ENCODE measurements around the gene FAM234A.
"Not testable (repeated sequence)": the region's sequence is repeated elsewhere in the genome, so short reads cannot be mapped to it uniquely, and the experiment has no call there.

The FAM234A gene

DNA sequence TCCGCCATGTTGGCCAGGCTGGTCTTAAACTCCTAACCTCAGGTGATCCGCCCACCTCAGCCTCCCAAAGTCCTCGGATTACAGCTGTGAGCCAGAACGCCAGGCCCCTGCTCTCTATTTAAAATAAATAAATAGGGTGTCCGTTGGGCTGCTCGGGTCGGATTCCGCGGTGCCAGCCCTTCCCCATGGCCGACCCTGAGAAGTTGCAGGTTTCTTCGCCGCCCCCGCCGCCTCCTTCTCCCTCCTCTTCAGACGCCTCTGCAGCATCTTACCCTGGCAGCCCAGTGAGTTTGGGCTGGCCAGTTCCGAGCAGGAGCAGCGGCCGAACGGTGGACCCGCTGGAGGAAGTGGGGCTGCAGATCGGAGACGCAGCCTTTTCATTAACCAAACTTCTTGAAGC lies 3.7 kb upstream of the FAM234A start:
- no peak for DNase-seq (ENCODE audit: low read depth in 2 of 2)

DNA sequence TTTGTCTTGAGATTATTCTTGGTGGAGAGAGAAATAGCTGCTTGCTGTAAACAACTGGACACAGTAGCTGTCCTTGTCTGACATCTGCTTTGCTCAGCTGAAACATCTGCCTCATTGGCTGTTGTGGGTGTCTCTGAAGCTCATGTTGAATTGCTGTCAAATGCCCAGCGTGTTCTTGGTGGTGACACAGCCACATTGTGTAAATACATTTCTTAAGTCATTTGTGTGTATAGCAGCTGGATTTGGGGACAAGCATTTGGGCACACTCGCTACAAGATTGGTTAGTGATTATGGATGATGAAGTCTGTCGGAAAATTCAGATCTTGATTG lies 5.3 kb downstream of the FAM234A start:
- DNase-seq (ENCODE audit: low read depth in 2 of 2): no peak

DNA sequence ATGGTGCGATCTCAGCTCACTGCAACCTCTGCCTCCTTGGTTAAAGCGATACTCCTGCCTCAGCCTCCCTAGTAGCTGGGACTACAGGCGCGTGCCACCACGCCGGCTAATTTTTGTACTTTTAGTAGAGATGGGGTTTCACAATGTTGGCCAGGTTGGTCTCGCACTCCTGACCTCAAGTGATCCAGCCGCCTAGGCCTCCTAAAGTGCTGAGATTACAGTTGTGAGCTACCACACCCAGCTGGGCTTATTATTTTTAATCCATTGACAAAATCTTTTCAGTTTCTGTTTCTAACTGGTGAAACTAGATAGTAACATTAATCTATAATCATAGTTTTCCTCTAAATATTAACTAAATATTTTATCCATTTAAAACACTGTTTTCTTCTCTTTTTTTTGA lies 5.9 kb downstream of the FAM234A start:
- DNase-seq (ENCODE audit: low read depth in 2 of 2): no peak

DNA sequence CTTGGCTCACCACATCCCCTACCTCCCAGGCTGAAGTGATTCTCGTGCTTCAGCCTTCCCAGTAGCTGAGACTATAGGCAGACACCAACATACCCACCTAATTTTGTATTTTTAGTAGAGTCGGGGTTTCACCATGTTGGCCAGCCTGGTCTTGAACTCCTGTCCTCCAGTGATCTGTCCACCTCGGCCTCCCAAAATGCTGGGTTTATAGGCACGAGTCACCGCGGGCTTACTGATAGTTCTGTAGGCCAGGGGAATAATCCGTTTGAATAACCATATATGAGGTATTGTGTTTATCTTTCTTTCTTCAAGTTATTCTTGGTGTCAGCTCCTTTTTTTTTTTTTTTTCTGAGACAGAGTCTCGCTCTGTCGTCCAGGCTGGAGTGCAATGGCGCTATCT lies 7.7 kb downstream of the FAM234A start:
- no peak for DNase-seq (ENCODE audit: low read depth in 2 of 2)

DNA sequence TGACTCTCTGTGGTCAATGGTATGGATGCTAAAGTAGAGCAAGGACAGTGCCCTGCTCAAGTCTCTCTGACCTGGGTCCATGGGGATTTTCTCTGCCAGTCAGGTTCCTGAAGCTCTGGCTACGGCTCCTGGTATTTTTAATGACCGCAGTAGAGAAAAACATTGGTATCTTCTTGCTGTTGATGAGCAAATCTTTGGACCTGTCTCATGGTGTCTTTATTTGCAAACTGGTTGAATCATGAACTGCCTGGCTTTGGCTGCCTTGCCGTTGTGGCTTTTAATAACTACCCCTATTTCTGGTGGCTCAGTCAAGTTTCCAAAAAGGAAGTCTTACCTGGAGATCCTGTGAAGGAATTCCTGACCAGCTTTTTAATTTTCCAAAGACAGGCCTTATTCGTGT lies 8.7 kb downstream of the FAM234A start:
- no peak for DNase-seq (ENCODE audit: low read depth in 2 of 2)

DNA sequence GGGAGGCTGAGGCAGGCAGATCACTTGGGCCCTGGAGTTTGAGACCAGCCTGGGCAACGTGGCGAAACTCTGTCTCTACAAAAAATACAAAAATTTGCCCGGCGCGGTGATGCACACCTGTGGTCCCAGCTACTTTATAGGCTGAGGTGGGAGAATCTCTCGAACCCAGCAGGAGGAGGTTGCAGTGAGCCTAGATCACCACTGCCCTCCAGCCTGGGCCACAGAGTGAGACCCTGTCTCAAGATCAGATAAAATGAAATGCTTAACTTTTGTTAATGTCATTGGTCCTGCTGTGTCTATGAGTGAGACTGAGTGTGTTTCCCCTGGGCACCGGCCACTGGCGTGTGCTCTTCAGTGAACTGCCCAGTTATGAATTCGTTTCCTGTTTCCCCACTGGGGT lies 10.5 kb downstream of the FAM234A start:
- no peak for DNase-seq (ENCODE audit: low read depth in 2 of 2)

DNA sequence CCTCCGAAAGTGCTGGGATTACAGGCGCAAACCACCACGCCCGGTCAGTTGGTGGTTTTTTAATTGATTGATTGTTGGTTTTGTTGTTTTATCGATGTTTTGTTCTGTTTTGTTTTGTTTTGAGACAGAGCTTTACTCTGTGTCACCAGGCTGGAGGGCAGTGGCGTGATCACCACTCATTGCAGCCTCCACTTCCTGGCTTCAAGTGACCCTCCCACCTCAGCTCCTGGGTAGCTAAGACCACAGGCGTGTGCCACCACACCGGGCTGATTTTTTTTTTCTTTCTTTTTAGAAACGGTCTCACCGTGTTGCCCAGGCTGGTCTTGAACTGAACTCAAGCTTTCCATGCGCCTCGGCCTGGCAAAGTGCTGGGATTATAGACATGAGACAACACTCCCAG lies 12.4 kb downstream of the FAM234A start:
- no peak for DNase-seq (ENCODE audit: low read depth in 2 of 2)

DNA sequence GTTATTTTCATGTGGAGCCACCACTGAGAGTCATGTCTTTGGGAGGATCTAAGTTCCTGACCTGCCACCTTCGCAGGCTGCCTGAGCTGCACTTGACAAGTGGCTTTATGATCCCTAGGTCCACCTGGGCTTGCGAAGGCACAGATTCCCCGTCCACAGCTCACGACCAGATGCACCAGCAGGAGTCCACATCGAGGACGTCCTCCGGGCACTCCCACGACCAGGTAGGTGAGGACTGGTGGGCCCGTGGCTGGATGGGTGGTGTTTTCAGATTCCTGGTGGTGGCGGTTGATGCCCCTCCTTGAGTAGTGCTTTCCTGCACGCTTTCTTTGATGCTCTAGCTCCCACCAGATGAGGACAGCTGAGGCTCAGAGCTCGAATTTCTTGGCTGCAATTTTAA lies 14.8 kb downstream of the FAM234A start:
- no peak for DNase-seq (ENCODE audit: low read depth in 2 of 2)

DNA sequence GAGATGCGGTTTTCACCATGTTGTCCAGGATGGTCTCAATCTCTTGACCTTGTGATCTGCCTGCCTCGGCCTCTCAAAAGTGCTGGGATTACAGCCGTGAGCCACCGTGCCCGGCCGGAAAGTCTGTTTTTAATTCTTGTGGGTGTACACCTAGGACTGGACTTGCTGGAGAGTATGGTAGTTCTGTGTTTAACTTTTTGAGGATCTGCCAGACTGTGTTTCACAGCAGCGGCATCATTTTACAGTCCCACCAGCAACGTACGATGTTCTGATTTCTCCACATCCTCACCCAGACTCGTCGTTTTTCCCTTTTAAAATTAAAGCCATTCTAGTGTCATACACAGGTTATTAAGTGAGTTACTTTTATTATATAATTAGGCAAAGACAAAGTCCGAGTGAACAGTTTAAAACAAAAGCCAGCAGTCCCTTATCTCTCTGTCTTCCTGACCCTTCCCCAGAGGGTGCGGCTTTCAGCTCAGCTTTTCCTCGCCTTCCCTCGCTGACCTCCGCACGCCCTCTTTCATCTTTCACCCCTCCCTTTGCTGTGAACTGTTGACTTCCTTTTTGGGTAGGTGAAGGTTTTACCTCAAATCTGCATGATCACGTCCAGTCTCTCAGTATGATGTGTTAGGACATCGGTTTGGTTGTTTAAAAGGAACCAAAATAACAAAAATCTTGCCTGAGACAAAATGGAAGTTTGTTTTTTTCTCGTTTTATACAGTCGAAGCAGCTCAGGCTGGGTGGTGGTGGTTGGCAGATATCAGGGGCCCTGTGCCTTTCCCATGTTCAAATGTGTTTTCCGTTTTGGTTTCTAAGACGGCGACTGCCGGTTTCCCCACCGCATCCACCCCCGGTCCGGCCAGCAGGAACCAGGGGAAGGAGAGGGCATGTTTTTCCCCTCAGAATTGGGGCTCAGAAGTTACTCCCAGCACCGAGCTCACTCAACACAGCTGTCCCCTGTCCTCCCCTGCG lies 18.0 kb downstream of the FAM234A start:
- no peak for DNase-seq (ENCODE audit: low read depth in 2 of 2)

DNA sequence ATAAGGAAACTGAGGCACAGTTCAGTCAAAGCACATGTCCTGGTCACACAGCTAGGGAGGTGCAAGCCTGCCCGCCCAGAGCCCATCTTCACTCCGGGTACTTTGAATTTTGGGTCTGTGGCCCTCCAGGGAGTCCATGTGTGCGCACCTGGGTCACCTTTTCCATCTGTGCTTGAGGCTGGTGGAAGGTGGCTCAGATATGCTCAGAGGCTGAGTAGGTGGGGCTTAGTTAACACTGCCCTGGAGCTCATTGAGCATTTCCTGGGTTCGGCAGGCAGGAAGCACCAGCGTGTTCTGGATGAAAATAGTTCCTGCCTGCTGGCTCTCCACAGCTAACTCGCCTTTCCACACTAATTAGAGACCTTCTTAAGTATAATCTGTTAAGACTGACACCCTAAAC lies 19.2 kb downstream of the FAM234A start:
- no peak for DNase-seq (ENCODE audit: low read depth in 2 of 2)

DNA sequence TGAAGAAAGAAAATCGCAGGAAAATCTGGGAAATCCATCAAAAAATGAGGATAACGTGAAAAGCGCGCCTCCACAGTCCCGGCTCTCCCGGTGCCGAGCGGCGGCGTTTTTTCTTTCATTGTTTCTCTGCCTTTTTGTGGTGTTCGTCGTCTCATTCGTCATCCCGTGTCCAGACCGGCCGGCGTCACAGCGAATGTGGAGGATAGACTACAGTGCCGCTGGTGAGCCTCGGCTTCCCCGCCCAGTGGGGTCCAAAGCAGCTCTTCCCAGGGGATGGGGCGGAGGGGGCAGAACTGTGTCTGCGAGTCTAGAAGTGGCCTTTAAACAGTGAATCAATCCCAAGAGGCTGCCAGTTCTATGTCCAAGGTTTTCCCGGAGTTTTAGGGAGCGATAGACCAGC lies 19.8 kb downstream of the FAM234A start:
- DNase-seq (ENCODE audit: low read depth in 2 of 2): no peak

DNA sequence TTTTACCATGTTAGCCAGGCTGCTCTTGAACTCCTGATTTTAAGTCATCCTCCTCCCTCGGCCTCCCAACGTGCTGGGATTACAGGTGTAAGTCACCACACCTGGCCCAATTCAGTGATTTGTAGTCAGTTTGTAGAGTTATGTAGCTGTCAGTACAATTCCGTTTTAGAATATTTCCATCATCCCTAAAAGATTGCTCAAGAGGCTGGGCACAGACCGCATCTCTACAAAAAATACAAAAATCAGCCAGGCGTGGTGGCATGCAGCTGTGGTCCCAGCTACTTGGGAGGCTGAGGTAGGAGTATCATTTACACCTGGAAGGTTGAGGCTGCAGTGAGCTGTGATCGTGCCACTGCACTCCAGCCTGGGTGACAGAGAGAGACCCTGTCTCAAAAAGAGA lies 20.6 kb downstream of the FAM234A start:
- no peak for DNase-seq (ENCODE audit: low read depth in 2 of 2)

DNA sequence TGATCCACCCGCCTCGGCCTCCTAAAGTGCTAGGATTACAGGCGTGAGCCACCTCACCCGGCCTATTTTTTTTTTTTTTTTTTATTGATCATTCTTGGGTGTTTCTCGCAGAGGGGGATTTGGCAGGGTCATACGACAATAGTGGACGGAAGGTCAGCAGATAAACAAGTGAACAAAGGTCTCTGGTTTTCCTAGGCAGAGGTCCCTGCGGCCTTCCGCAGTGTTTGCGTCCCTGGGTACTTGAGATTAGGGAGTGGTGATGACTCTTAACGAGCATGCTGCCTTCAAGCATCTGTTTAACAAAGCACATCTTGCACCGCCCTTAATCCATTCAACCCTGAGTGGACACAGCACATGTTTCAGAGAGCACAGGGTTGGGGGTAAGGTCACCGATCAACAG lies 23.5 kb downstream of the FAM234A start:
- not testable (repeated sequence) for DNase-seq (ENCODE audit: low read depth in 2 of 2)

DNA sequence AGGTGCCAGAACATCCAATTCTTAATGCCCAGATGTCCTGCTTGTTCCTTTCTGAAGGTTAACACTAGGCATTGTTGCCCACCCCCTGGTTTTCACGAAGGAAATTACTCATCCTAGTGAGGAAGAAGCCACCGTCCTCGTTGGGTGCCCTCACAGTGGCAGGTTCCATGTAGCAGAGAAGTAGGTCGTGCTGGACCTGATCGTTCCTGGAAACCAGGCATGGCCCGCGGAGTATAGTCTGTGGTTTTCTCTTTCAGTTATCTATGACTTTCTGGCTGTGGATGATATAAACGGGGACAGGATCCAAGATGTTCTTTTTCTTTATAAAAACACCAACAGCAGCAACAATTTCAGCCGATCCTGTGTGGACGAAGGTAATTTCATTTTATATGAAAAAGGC lies 24.6 kb downstream of the FAM234A start:
- no peak for DNase-seq (ENCODE audit: low read depth in 2 of 2)

DNA sequence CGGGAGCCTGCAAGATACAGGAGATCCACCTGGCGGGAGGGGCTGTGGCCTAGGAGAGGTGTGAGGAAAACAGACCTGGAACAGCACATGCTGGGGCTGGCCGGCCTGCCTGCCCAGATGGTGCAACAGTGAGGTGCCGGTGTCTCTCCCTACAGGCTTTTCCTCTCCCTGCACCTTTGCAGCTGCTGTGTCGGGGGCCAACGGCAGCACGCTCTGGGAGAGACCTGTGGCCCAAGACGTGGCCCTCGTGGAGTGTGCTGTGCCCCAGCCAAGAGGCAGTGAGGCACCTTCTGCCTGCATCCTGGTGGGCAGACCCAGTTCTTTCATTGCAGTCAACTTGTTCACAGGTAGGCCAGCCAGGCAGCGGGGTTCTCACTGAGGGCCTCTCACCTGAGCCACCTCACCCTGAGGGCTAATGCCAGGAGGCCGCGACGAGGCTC lies 25.2 kb downstream of the FAM234A start:
- DNase-seq (ENCODE audit: low read depth in 2 of 2): no peak

DNA sequence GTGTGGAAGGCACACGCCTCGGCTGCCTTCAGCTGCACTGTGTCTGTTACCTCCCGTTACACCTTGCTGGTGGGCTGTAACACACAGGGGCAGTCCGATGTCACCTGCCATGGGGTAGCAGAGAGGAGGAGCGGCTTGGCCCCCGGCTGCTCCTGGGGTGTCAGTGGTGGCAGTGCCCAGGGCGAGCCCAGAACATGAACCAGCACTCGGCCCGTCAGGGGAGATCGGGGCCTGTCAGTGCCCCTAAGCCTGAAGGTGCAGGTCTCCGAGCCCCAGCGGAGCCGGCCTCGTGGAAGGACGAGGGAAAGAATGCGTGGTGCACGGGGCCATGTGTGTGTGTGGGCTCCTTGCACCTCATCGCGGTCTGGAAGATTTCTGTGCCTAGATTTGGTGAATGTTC lies 25.7 kb downstream of the FAM234A start:
- no peak for DNase-seq (ENCODE audit: low read depth in 2 of 2)

DNA sequence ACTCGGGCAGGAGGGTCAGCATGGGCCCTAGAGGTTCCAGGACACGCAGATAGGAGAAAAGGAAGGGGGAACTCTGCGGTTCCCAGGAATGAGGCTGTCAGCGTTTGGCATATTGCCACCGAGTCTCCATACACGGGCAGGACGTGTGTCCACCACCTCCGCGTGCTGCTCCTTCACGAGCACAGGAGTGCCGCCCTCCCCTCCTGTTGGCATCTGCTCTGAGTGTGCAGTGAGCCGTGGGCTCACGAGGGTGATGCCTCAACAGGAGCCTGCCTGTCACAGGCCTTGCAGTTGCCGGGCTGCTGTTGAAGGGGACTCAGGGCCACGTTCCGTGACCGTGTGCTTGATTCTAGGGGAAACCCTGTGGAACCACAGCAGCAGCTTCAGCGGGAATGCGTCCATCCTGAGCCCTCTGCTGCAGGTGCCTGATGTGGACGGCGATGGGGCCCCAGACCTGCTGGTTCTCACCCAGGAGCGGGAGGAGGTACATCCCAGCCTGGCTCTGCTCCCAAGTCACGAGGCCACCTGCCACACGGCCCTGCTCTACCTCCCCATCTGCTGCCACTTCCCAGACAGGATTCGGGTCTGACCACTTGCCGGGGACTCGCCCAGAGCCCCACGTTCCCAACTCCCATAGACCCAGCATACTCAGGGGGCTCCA lies 26.5 kb downstream of the FAM234A start:
- no peak for DNase-seq (ENCODE audit: low read depth in 2 of 2)

DNA sequence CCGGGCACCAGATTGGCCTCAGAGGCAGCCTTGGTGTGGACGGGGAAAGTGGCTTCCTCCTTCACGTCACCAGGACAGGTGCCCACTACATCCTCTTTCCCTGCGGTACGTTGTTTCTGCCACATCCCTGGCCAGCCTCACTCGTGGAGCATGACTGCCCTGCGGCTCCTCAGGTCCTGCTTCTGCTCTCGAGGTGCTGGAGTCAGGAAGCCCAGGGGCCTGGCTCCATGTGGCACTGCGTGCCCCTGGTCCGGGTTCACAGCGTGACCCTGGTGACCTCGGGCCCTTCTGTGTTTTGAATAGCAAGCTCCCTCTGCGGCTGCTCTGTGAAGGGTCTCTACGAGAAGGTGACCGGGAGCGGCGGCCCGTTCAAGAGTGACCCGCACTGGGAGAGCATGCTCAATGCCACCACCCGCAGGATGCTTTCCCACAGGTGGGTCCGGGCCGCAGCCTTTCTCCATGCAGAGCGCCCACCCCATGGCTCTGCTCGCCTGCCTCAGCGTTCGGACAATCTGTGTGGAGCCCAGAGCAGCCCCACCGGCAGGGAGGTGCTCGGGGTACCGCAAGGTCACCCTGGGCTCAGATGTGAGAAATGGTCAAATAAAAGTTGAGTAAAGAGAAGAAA lies 27.6 kb downstream of the FAM234A start:
- DNase-seq (ENCODE audit: low read depth in 2 of 2): no peak

DNA sequence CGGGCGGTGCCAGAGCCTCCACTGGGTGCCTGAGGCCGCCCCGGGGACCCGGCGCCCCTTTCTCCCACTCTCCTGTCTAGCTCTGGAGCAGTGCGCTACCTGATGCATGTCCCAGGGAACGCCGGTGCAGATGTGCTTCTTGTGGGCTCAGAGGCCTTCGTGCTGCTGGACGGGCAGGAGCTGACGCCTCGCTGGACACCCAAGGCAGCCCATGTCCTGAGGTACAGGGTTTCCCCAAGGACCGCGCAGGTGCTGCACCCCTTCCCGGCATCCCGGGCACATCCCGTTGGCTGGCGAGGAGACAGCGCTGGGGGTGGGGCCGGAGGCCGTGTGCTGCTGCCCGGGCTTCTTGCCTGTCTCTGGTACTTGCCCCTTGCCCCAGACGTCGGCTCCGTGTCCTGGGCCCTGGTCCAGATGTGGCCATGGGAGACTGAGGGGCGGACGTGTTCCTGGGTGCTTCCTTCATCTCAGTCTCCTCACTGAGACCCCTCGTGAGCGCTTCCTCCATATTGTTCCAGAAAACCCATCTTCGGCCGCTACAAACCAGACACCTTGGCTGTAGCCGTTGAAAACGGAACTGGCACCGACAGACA lies 28.7 kb downstream of the FAM234A start:
- no peak for DNase-seq (ENCODE audit: low read depth in 2 of 2)

DNA sequence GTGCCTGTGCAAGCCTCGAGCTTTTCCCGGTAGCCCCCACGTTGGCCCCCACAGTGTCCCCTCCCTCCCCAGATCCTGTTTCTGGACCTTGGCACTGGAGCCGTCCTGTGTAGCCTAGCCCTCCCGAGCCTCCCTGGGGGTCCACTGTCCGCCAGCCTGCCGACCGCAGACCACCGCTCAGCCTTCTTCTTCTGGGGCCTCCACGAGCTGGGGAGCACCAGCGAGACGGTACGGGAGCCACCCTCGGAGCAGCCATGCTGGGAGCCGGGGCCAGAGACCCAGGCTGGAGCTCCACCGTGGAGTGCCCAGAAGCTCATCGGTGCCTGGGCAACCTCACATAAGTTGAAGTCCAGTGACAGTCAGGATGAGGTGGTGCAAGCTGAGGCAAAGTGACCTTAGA lies 29.3 kb downstream of the FAM234A start:
- DNase-seq (ENCODE audit: low read depth in 2 of 2): no peak

DNA sequence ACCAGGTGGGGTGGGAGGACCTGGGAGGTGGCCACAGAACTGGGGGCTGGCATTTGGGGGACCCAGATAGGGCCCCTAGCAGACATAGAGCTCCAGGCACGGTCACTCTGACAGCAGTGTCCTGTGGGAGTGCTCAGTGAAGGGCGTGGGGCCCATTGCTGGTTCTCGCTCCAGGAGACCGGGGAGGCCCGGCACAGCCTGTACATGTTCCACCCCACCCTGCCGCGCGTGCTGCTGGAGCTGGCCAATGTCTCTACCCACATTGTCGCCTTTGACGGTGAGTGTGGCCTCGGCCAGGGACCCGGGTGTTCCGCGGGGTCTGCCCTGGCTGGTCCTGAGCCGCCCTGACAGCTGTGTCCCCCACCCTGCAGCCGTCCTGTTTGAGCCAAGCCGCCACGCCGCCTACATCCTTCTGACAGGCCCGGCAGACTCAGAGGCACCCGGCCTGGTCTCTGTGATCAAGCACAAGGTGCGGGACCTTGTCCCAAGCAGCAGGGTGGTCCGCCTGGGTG lies 29.9 kb downstream of the FAM234A start:
- no peak for DNase-seq (ENCODE audit: low read depth in 2 of 2)

DNA sequence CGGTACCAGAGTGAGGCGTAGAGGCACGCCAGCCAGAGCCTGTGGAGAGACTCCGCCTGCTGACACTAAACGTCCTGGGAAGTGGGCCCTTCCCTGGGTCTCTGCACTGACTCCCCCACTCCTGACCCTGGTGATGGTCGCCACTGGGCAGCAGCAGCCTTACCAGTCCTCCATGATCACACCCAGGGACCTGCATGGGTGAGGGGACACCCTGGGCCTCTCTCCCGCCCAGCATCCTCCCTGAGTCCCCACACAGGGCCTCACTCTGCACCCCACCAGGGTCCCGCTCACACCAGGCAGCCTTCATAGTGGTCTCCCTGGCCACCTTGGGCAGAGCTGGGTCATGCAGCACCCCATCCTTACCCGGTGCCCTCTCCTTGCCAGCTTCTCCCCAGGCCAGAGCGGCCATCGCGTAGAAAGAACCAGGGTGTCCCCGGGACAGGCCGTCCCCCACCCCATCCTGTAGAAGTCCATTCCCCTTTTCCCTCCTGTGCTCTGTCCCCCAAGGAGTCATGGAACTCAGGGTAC lies 30.4 kb downstream of the FAM234A start:
- no peak for DNase-seq (ENCODE audit: low read depth in 2 of 2)
